Measurements from ENCODE around the gene TMEM74B.

TMEM74B gene

GRCh38 chr20:1202762-1203504 is 18.2 kb upstream of the TMEM74B start, which contains the start of gene C20orf202:
Gene C20orf202 (plus strand): TSS chr20:1203454. CDS start chr20:1203586, 132 bp downstream.
- no peaks in the 10 kb centered on the region for H3K36me3 ChIP-seq (replicated peaks; ENCODE audit: insufficient read depth, low read length)
- no peak within 1 kb of the TSS for H3K4me3 ChIP-seq (ENCODE audit: low read length)
- H3K9me3 ChIP-seq (replicated peaks; ENCODE audit: insufficient read depth, low read length), result no peaks in the 10 kb centered on the region
- H2AFZ ChIP-seq (ENCODE audit: low read length), result no peak within 1 kb of the TSS
- H3K4me2 ChIP-seq (ENCODE audit: low read depth, low read length), result no peak within 1 kb of the TSS
- H3K79me2 ChIP-seq (ENCODE audit: low read length), result no peaks in the 10 kb centered on the region
- DNase-seq, result no peak
- no peaks in the 10 kb centered on the region for H3K9me2 ChIP-seq (replicated peaks; ENCODE audit: insufficient read depth, low read length)
- H3K4me1 ChIP-seq (ENCODE audit: low read length), result no peaks in the 10 kb centered on the region
- TF ChIP-seq EZH2 (optimal IDR thresholded peaks at IDR 0.05; ENCODE audit: low read depth, low read length), result no peak
- no peak for TF ChIP-seq CTCF (IDR thresholded peaks at IDR 0.05; ENCODE audit: low read length)
- TF ChIP-seq EZH2phosphoT487 (IDR thresholded peaks at IDR 0.05; ENCODE audit: low read length), result no peak
- no peak within 1 kb of the TSS for H3K9ac ChIP-seq (ENCODE audit: low read length)
- no peak within 1 kb of the TSS for H3K27ac ChIP-seq (ENCODE audit: low read length)
- no peaks in the 10 kb centered on the region for H4K20me1 ChIP-seq (ENCODE audit: insufficient read depth, low read length)
- no peaks in the 10 kb centered on the region for H3F3A ChIP-seq (ENCODE audit: insufficient read depth, low read length)
- H3K27me3 ChIP-seq (replicated peaks; ENCODE audit: insufficient read depth, low read length), result no peaks in the 10 kb centered on the region

- Histone ChIP-seq H3K4me1 (ENCODE audit: low read length) (no peaks in the 10 kb centered on the region), H2AFZ (ENCODE audit: low read length) (peak overlapping the region; percentile 5; the same call in 1 of the 2 replicates), H3K9ac (ENCODE audit: low read length) (no peak overlapping the region), H3K36me3 (replicated peaks; ENCODE audit: insufficient read depth, low read length) (no peaks in the 10 kb centered on the region), H3K4me2 (ENCODE audit: low read depth, low read length) (peak overlapping the region; percentile 3; the same call in 1 of the 2 replicates), H3K4me3 (ENCODE audit: low read length) (no peak overlapping the region), H3K9me3 (replicated peaks; ENCODE audit: insufficient read depth, low read length) (no peaks in the 10 kb centered on the region), H3K27ac (ENCODE audit: low read length) (no peak overlapping the region), H3K79me2 (ENCODE audit: low read length) (no peaks in the 10 kb centered on the region), H3K27me3 (replicated peaks; ENCODE audit: insufficient read depth, low read length) (no peaks in the 10 kb centered on the region), H3K9me2 (replicated peaks; ENCODE audit: insufficient read depth, low read length) (no peaks in the 10 kb centered on the region), H3F3A (ENCODE audit: insufficient read depth, low read length) (no peaks in the 10 kb centered on the region), H4K20me1 (ENCODE audit: insufficient read depth, low read length) (no peaks in the 10 kb centered on the region)
- TF ChIP-seq CTCF (IDR thresholded peaks at IDR 0.05; ENCODE audit: low read length) (no peak), EZH2 (optimal IDR thresholded peaks at IDR 0.05; ENCODE audit: low read depth, low read length) (no peak), EZH2phosphoT487 (IDR thresholded peaks at IDR 0.05; ENCODE audit: low read length) (no peak)
- peak; percentile 30 for DNase-seq
Measured at GRCh38 chr20:1199964-1200363, 15.2 kb upstream of the TMEM74B start.

- H3K9me3 ChIP-seq (replicated peaks; ENCODE audit: insufficient read depth, low read length), result no peaks in the 10 kb centered on the region
- no peaks in the 10 kb centered on the region for H3K4me1 ChIP-seq (ENCODE audit: low read length)
- H3K9ac ChIP-seq (ENCODE audit: low read length), result no peak overlapping the region
- no peak overlapping the region for H3K4me3 ChIP-seq (ENCODE audit: low read length)
- H3K27ac ChIP-seq (ENCODE audit: low read length), result no peak overlapping the region
- H3K36me3 ChIP-seq (replicated peaks; ENCODE audit: insufficient read depth, low read length), result no peaks in the 10 kb centered on the region
- H3K9me2 ChIP-seq (replicated peaks; ENCODE audit: insufficient read depth, low read length), result no peaks in the 10 kb centered on the region
- no peak overlapping the region; the same call in 1 of the 2 replicates for H2AFZ ChIP-seq (ENCODE audit: low read length)
- H3K27me3 ChIP-seq (replicated peaks; ENCODE audit: insufficient read depth, low read length), result no peaks in the 10 kb centered on the region
- TF ChIP-seq EZH2 (optimal IDR thresholded peaks at IDR 0.05; ENCODE audit: low read depth, low read length), result no peak
- no peak for TF ChIP-seq EZH2phosphoT487 (IDR thresholded peaks at IDR 0.05; ENCODE audit: low read length)
- TF ChIP-seq CTCF (IDR thresholded peaks at IDR 0.05; ENCODE audit: low read length), result no peak
- DNase-seq, result no peak
- no peak overlapping the region for H3K4me2 ChIP-seq (ENCODE audit: low read depth, low read length)
- H3F3A ChIP-seq (ENCODE audit: insufficient read depth, low read length), result no peaks in the 10 kb centered on the region
- no peaks in the 10 kb centered on the region for H3K79me2 ChIP-seq (ENCODE audit: low read length)
- no peaks in the 10 kb centered on the region for H4K20me1 ChIP-seq (ENCODE audit: insufficient read depth, low read length)
Measured at GRCh38 chr20:1199212-1199873, 14.6 kb upstream of the TMEM74B start.

Data from MM.1S (cell line).